ENCODE measurements around the gene NMT2. TPM values are rescaled to one million over a fixed set of nuclear protein-coding genes. Genes with fewer than 3 reads are reported as not detected.

The NMT2 gene
- total and polyA plus RNA-seq, 2 of the 4 experiments (the other 2 are of a cell fraction): 18.7 to 41.0 TPM

- TF ChIP-seq USF2 (IDR thresholded peaks at IDR 0.05; ENCODE audit: low read depth, low read length) (no peak), SMC3 (IDR thresholded peaks at IDR 0.05; ENCODE audit: low read depth, low read length) (no peak), RAD21 (IDR thresholded peaks at IDR 0.05; ENCODE audit: low read length) (no peak)
Observed at GRCh38 chr10:15214237-15214636, 45.7 kb upstream of the NMT2 start (continued).

- no peak overlapping the region for H4K8ac ChIP-seq (ENCODE audit: low read depth in 2 of 2, low read length in 2 of 2)
- no peaks in the 10 kb centered on the region for H3K27me3 ChIP-seq (ENCODE audit: control insufficient read depth, insufficient read depth, low read length)
- peaks cover 12% of the 10 kb centered on the region for H3K36me3 ChIP-seq (ENCODE audit: control insufficient read depth, insufficient read depth, low read length)
- BruUV-seq (replicated peaks): no TSS peak
- ChIA-PET POLR2A (ENCODE audit: unreplicated experiment) (no interaction called here), CTCF (no interaction called here)
- no peak overlapping the region for H3K9ac ChIP-seq (ENCODE audit: low read depth, low read length)
- H2BK120ac ChIP-seq (ENCODE audit: low read depth, low read length): no peak overlapping the region
- H3K14ac ChIP-seq (replicated peaks; ENCODE audit: low read depth, low read length): no peak overlapping the region
- H3K4ac ChIP-seq (ENCODE audit: low read depth, low read length): no peak overlapping the region
- H2BK15ac ChIP-seq (ENCODE audit: low read depth, low read length): no peak overlapping the region; the same call in 2 of the 3 replicates
- dilution Hi-C loops (cut with HindIII; ENCODE audit: low sequenced_read_pairs, unreplicated experiment): no loop called here
- peaks cover 4% of the 10 kb centered on the region; the same call in 1 of the 2 replicates for H3K4me1 ChIP-seq (ENCODE audit: control insufficient read depth, insufficient read depth, low read length)
- H4K5ac ChIP-seq (ENCODE audit: low read depth, low read length): no peak overlapping the region
- WGBS, 2 experiments (ENCODE audit: extremely low coverage in 2 of 2, insufficient read length in 1 of 2): 98% methylated on average over 9 of the region's 18 CpGs; no CpG with 5 or more reads in 1 of the 2 experiments
- H3K18ac ChIP-seq (ENCODE audit: low read depth, low read length): no peak overlapping the region
- H3K9me3 ChIP-seq (ENCODE audit: control insufficient read depth, insufficient read depth, low read length): no peaks in the 10 kb centered on the region
- peaks cover 8% of the 10 kb centered on the region for H3K9me1 ChIP-seq (ENCODE audit: insufficient read depth, low read length)
- no peak for DNase-seq
- H3K4me2 ChIP-seq (ENCODE audit: low read depth, low read length): no peak overlapping the region
- H3K79me1 ChIP-seq (ENCODE audit: low read depth in 1 of 2, low read length in 2 of 2): peaks cover 0 to 26% of the 10 kb centered on the region in 2 experiments; a peak in 2 of 4 replicates
- H2AK9ac ChIP-seq (replicated peaks; ENCODE audit: low read depth, low read length, poor library complexity): peak overlapping the region; percentile 48
- TF ChIP-seq RAD21 (IDR thresholded peaks at IDR 0.05; ENCODE audit: low read length) (no peak), SMC3 (IDR thresholded peaks at IDR 0.05; ENCODE audit: low read depth, low read length) (no peak), MAZ (IDR thresholded peaks at IDR 0.05; ENCODE audit: borderline replicate concordance, low read depth, low read length) (no peak), CHD1 (IDR thresholded peaks at IDR 0.05; ENCODE audit: low read depth, low read length) (no peak), FOS (IDR thresholded peaks at IDR 0.05; ENCODE audit: low read depth, low read length) (no peak), RCOR1 (IDR thresholded peaks at IDR 0.05; ENCODE audit: insufficient replicate concordance, low read length) (no peak), BHLHE40 (IDR thresholded peaks at IDR 0.05; ENCODE audit: low read depth, low read length) (no peak), NFE2L2 (IDR thresholded peaks at IDR 0.05; ENCODE audit: low read depth, low read length) (no peak), ELK1 (IDR thresholded peaks at IDR 0.05; ENCODE audit: borderline replicate concordance, low read depth, low read length) (no peak), CEBPB (IDR thresholded peaks at IDR 0.05; ENCODE audit: low read depth, low read length) (no peak), POLR2A (IDR thresholded peaks at IDR 0.05; ENCODE audit: low read depth, low read length) (no peak)
- intact Hi-C loops (cut with micrococcal nuclease): no loop called here
- no peak overlapping the region for H2BK20ac ChIP-seq (ENCODE audit: low read depth, low read length)
- H4K20me1 ChIP-seq (ENCODE audit: insufficient read depth, low read length): peaks cover 2% of the 10 kb centered on the region; the same call in 1 of the 2 replicates
- ATAC-seq (ENCODE audit: low read depth): no peak
- no peak overlapping the region; the same call in 1 of the 2 replicates for H4K91ac ChIP-seq (ENCODE audit: insufficient read depth, low read depth, low read length)
- H3K56ac ChIP-seq (ENCODE audit: extremely low read depth, insufficient read depth, low read length): no peak overlapping the region
- in situ Hi-C loops (cut with MboI; ENCODE audit: low sequenced_read_pairs): no loop called here
- H3K23ac ChIP-seq (ENCODE audit: low read depth, low read length): no peak overlapping the region
- H2AFZ ChIP-seq (replicated peaks; ENCODE audit: low read length, poor library complexity): no peak overlapping the region
- no peak overlapping the region for H3K4me3 ChIP-seq (ENCODE audit: insufficient read depth, low read depth, low read length)
- no peak overlapping the region for H3K27ac ChIP-seq (ENCODE audit: insufficient read depth, low read length)
- H2AK5ac ChIP-seq (ENCODE audit: low read depth, low read length): peak overlapping the region; percentile 45; the same call in 1 of the 2 replicates
- H2BK5ac ChIP-seq (ENCODE audit: low read depth, low read length, poor library complexity, severe bottlenecking): no peak overlapping the region
Observed at GRCh38 chr10:15213461-15213861, 45.0 kb upstream of the NMT2 start.
